Keratinocyte (primary cell): Measurements from ENCODE around the gene POU4F3. TPM values are rescaled to one million over a fixed set of nuclear protein-coding genes. Genes with fewer than 3 reads are reported as not detected.

Experiments
- DNase-seq: peaks from one replicate; pipeline ENCODE4 v3.0.0-alpha.2; 2011; ENCODE audit warnings: low read depth, missing footprints, low spot score
- FAIRE-seq: peaks from 2 replicates; lab custom pipeline; 2011; peaks lifted over from hg19 to GRCh38; lab: Jason Lieb, UNC
- H2AFZ ChIP-seq: 2 replicates; pipeline ENCODE4 v1.6.0; 2012; ENCODE audit warnings: low read length, control low read depth, inconsistent platforms; ENCODE audit not compliant: control insufficient read depth
- H3K27ac ChIP-seq: 2 replicates; pipeline ENCODE4 v1.5.1; 2011; ENCODE audit warnings: low read length; ENCODE audit not compliant: control insufficient read depth, insufficient read depth
- H3K27me3 ChIP-seq: 3 replicates; pipeline ENCODE4 v1.6.0; 2011; ENCODE audit warnings: low read length; ENCODE audit not compliant: control insufficient read depth, insufficient read depth; ENCODE audit errors: extremely low read depth
- H3K36me3 ChIP-seq, 2 experiments: 2 replicates in 1 of 2; 3 replicates in 1 of 2; pipeline ENCODE4 v1.5.1; 2011; ENCODE audit warnings: low read length in 2 of 2, mild to moderate bottlenecking in 1 of 2; ENCODE audit not compliant: control insufficient read depth in 2 of 2, insufficient read depth in 2 of 2; ENCODE audit errors: extremely low read depth in 1 of 2
- H3K4me1 ChIP-seq: 3 replicates; pipeline ENCODE4 v1.5.1; 2011; ENCODE audit warnings: low read length; ENCODE audit not compliant: control insufficient read depth, insufficient read depth; ENCODE audit errors: extremely low read depth
- H3K4me2 ChIP-seq: 3 replicates; pipeline ENCODE4 v1.6.0; 2011; ENCODE audit warnings: low read depth, low read length; ENCODE audit not compliant: control insufficient read depth, insufficient read depth; ENCODE audit errors: extremely low read depth
- H3K4me3 ChIP-seq, 3 experiments: fragments of 200-600 bp in 1 of 3; sonication (generic) in 1 of 3; 2 replicates in 2 of 3; 3 replicates in 1 of 3; pipeline ENCODE4 v1.5.1; 2011 to 2016; ENCODE audit warnings: low read length in 3 of 3, mild to moderate bottlenecking in 3 of 3, control low read depth in 2 of 3, inconsistent platforms in 1 of 3, low read depth in 1 of 3, mixed read lengths in 1 of 3, mixed run types in 1 of 3, moderate library complexity in 1 of 3; ENCODE audit not compliant: control insufficient read depth in 2 of 3, insufficient read depth in 2 of 3; ENCODE audit errors: extremely low read depth in 1 of 3
- H3K79me2 ChIP-seq: 2 replicates; pipeline ENCODE4 v1.6.0; 2012; ENCODE audit warnings: low read length; ENCODE audit not compliant: control insufficient read depth, insufficient read depth
- H3K9ac ChIP-seq: 3 replicates; pipeline ENCODE4 v1.6.0; 2011; ENCODE audit warnings: low read length; ENCODE audit not compliant: control insufficient read depth, insufficient read depth; ENCODE audit errors: extremely low read depth
- H3K9me1 ChIP-seq: 3 replicates; pipeline ENCODE4 v1.6.0; 2011; ENCODE audit warnings: low read length; ENCODE audit not compliant: control insufficient read depth, insufficient read depth; ENCODE audit errors: extremely low read depth
- H3K9me3 ChIP-seq: 2 replicates; pipeline ENCODE4 v1.5.1; 2012; ENCODE audit warnings: low read depth, low read length; ENCODE audit not compliant: control insufficient read depth
- H4K20me1 ChIP-seq: 3 replicates; pipeline ENCODE4 v1.6.0; 2011; ENCODE audit warnings: low read length; ENCODE audit not compliant: control insufficient read depth, insufficient read depth; ENCODE audit errors: extremely low read depth
- CTCF ChIP-seq, 3 experiments: IDR thresholded peaks in 1 of 3; conservative IDR thresholded peaks in 1 of 3; optimal IDR thresholded peaks in 1 of 3; 2 replicates in 2 of 3; 3 replicates in 1 of 3; pipeline versions ENCODE3 to v1.5.1; 2011; ENCODE audit warnings: low read length in 3 of 3, mild to moderate bottlenecking in 3 of 3, moderate library complexity in 2 of 3, control low read depth in 1 of 3, inconsistent platforms in 1 of 3; ENCODE audit not compliant: insufficient read depth in 2 of 3; ENCODE audit errors: extremely low read depth in 1 of 3
- EZH2 ChIP-seq: IDR thresholded peaks from one replicate; pipeline ENCODE4 v1.6.1; 2012; ENCODE audit warnings: inconsistent platforms, mild to moderate bottlenecking, low read length, moderate library complexity
- dilution Hi-C: fragments of 300-500 bp; cut with MboI; formaldehyde crosslinking; loops from one replicate; pipeline ENCODE4 v1.7.0; 2020; ENCODE audit warnings: low sequenced_read_pairs; ENCODE audit not compliant: extremely low pct_ligation_motif_present
- polyA plus RNA-seq, 5 experiments: library from polyadenylated mRNA; depleted of rRNA in 3 of 5; stranded (reverse) in 3 of 5; stranded (forward) in 1 of 5; unstranded in 1 of 5; fragments of >200 nt; gene quantifications; 1 replicate in 1 of 5; 2 replicates in 3 of 5; 3 replicates in 1 of 5; pipeline versions ENCODE4 v1.2.1 to v1.2.3, GENCODE V29; 2011 to 2012; ENCODE audit warnings: missing spikeins in 2 of 5, low read depth in 1 of 5, low replicate concordance in 1 of 5

The POU4F3 gene
- polyA plus RNA-seq, 1 donor (not counting 4 experiments of a cell fraction or from before 2014, with no cell fraction given), result 0.04 TPM

- Histone ChIP-seq H3K9me3 (no peaks in the 10 kb centered on the region), H3K4me1 (no peaks in the 10 kb centered on the region), H3K27me3 (peaks cover 8% of the 10 kb centered on the region), H3K36me3 (no peaks in the 10 kb centered on the region), H3K4me3 (no peak overlapping the region), H3K27ac (no peak overlapping the region), H3K4me2 (no peak overlapping the region), H3K9ac (no peak overlapping the region), H4K20me1 (no peaks in the 10 kb centered on the region), H3K79me2 (no peaks in the 10 kb centered on the region), H2AFZ (no peak overlapping the region), H3K9me1 (no peaks in the 10 kb centered on the region)
- dilution Hi-C loops, result no loop called here
- DNase-seq, result no peak
- no peak for FAIRE-seq
- no peak for TF ChIP-seq EZH2
- TF ChIP-seq CTCF (optimal IDR thresholded peaks at IDR 0.05 in 1 of 3, IDR thresholded peaks at IDR 0.05 in 1 of 3, conservative IDR thresholded peaks at IDR 0.05 in 1 of 3; ENCODE audit: extremely low read depth in 1 of 3, insufficient read depth in 2 of 3, low read length in 3 of 3), result no peak
Observed at GRCh38 chr5:146363161-146363874, 24.7 kb downstream of the POU4F3 start.

GRCh38 chr5:146365618-146366017 is 27.0 kb downstream of the POU4F3 start:
- Histone ChIP-seq H3K27me3 (peaks cover 10% of the 10 kb centered on the region), H3K9me1 (no peaks in the 10 kb centered on the region), H3K9me3 (no peaks in the 10 kb centered on the region), H3K4me3 (no peak overlapping the region), H2AFZ (no peak overlapping the region), H4K20me1 (no peaks in the 10 kb centered on the region), H3K4me1 (no peaks in the 10 kb centered on the region), H3K9ac (no peak overlapping the region), H3K27ac (no peak overlapping the region), H3K79me2 (no peaks in the 10 kb centered on the region), H3K36me3 (no peaks in the 10 kb centered on the region), H3K4me2 (no peak overlapping the region)
- no peak for DNase-seq
- TF ChIP-seq EZH2 (no peak), CTCF (optimal IDR thresholded peaks at IDR 0.05 in 1 of 3, IDR thresholded peaks at IDR 0.05 in 1 of 3, conservative IDR thresholded peaks at IDR 0.05 in 1 of 3; ENCODE audit: extremely low read depth in 1 of 3, insufficient read depth in 2 of 3, low read length in 3 of 3) (no peak)
- no peak for FAIRE-seq
- dilution Hi-C loops, result no loop called here
